ENCODE results near the gene SMTNL1. TPM values are rescaled to one million over a fixed set of nuclear protein-coding genes. Genes with fewer than 3 reads are reported as not detected.

SMTNL1 gene
- total RNA-seq, 1 experiment from 2014 or later = 0.26 TPM

DNA sequence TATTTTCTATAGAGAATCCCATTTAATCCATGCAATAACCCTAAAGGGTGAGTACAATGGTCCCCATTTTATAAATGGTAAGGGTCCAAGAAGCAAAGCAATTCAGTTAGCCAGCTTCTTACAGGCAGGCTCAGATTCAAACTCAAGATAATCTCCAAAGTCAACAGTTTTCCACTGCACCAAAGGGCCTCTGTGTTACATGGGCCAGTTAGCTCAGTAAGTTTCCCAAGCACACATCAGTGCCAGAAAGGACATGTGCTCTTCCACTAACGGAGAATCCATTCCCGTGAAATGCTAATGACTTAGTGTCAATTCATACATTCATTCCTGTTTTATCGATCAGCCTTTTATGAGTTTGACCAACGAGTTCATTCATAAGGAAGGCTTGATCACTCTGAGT, 32.9 kb upstream of the SMTNL1 start:
- Mint-ChIP-seq H3K27ac (no peak overlapping the region), H3K9me3 (no peaks in the 10 kb centered on the region), H3K36me3 (peaks cover 5% of the 10 kb centered on the region), H3K4me1 (peaks cover 40% of the 10 kb centered on the region), H3K4me3 (no peak overlapping the region), H3K27me3 (ENCODE audit: low read depth) (no peaks in the 10 kb centered on the region)
- ATAC-seq (no peak), DNase-seq (ENCODE audit: low spot score) (no peak)
- ChIA-PET POLR2A (no interaction called here), CTCF (interaction anchor here (1.0 to 2.8 kb wide), 4 partner anchors 11 to 61 kb away, joined by 3 to 12 read pairs (median 4); no protein-coding TSS in a partner anchor)
- TF ChIP-seq GTF2I (CRISPR knock-in tag; conservative IDR thresholded peaks at IDR 0.05) = no peak
- no peak for TF ChIP-seq ARID4B (CRISPR knock-in tag; IDR thresholded peaks at IDR 0.05; ENCODE audit: borderline replicate concordance)
- no peak for TF ChIP-seq TCF7 (CRISPR knock-in tag; IDR thresholded peaks at IDR 0.05; ENCODE audit: low read depth)
- TF ChIP-seq ZNF423 (CRISPR knock-in tag; IDR thresholded peaks at IDR 0.05) = no peak
- no peak for TF ChIP-seq ZNF138 (CRISPR knock-in tag; conservative IDR thresholded peaks at IDR 0.05)
- TF ChIP-seq IRF2 (CRISPR knock-in tag; IDR thresholded peaks at IDR 0.05; ENCODE audit: borderline replicate concordance, low read depth) = no peak
- no peak for TF ChIP-seq EMX1 (CRISPR knock-in tag; IDR thresholded peaks at IDR 0.05)
- no peak for TF ChIP-seq E2F5 (CRISPR knock-in tag; IDR thresholded peaks at IDR 0.05)
- TF ChIP-seq, protein P1, sequence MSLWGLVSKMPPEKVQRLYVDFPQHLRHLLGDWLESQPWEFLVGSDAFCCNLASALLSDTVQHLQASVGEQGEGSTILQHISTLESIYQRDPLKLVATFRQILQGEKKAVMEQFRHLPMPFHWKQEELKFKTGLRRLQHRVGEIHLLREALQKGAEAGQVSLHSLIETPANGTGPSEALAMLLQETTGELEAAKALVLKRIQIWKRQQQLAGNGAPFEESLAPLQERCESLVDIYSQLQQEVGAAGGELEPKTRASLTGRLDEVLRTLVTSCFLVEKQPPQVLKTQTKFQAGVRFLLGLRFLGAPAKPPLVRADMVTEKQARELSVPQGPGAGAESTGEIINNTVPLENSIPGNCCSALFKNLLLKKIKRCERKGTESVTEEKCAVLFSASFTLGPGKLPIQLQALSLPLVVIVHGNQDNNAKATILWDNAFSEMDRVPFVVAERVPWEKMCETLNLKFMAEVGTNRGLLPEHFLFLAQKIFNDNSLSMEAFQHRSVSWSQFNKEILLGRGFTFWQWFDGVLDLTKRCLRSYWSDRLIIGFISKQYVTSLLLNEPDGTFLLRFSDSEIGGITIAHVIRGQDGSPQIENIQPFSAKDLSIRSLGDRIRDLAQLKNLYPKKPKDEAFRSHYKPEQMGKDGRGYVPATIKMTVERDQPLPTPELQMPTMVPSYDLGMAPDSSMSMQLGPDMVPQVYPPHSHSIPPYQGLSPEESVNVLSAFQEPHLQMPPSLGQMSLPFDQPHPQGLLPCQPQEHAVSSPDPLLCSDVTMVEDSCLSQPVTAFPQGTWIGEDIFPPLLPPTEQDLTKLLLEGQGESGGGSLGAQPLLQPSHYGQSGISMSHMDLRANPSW (CRISPR knock-in tag; conservative IDR thresholded peaks at IDR 0.05; ENCODE audit: low read depth) = no peak

DNA sequence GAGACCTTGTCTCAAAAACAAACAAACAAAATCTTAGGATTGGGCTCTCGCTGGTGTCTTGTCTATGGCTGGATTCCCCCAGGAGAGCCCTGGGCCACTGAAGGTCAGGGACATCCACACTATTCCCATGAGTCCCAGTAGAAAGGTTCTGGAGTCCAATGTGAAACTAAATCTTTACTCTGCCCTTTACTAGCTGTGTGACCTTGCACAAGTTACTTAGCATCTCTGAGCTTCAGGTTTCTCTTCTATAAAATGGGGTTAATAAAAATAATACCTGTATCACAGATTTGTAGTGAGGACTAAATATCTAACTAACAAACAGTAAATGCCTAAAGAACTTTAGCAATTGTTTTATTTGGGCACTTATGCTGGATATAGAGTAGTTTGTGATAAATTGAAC, 30.9 kb upstream of the SMTNL1 start:
- Mint-ChIP-seq H3K27ac (no peak overlapping the region), H3K4me3 (no peak overlapping the region), H3K36me3 (peaks cover 5% of the 10 kb centered on the region), H3K27me3 (ENCODE audit: low read depth) (no peaks in the 10 kb centered on the region), H3K9me3 (no peaks in the 10 kb centered on the region), H3K4me1 (peaks cover 26% of the 10 kb centered on the region)
- ATAC-seq = no peak
- ChIA-PET CTCF (interaction anchor here (1.2 to 2.8 kb wide), 2 partner anchors 13 kb away, joined by 3 to 12 read pairs; no protein-coding TSS in a partner anchor), POLR2A (no interaction called here)
- DNase-seq (ENCODE audit: low spot score) = no peak
- TF ChIP-seq GTF2I (CRISPR knock-in tag; conservative IDR thresholded peaks at IDR 0.05) (no peak), NR3C1 (CRISPR knock-in tag; conservative IDR thresholded peaks at IDR 0.05; ENCODE audit: low read depth) (no peak), NFATC4 (CRISPR knock-in tag; IDR thresholded peaks at IDR 0.05) (no peak), ZNF232 (CRISPR knock-in tag; IDR thresholded peaks at IDR 0.05) (no peak), ZNF138 (CRISPR knock-in tag; conservative IDR thresholded peaks at IDR 0.05) (no peak), ARID4B (CRISPR knock-in tag; IDR thresholded peaks at IDR 0.05; ENCODE audit: borderline replicate concordance) (no peak), ZNF263 (CRISPR knock-in tag; IDR thresholded peaks at IDR 0.05; ENCODE audit: low read depth) (no peak)
- TF ChIP-seq, protein P1 (CRISPR knock-in tag; conservative IDR thresholded peaks at IDR 0.05; ENCODE audit: low read depth) = no peak
- TF ChIP-seq, protein P2, sequence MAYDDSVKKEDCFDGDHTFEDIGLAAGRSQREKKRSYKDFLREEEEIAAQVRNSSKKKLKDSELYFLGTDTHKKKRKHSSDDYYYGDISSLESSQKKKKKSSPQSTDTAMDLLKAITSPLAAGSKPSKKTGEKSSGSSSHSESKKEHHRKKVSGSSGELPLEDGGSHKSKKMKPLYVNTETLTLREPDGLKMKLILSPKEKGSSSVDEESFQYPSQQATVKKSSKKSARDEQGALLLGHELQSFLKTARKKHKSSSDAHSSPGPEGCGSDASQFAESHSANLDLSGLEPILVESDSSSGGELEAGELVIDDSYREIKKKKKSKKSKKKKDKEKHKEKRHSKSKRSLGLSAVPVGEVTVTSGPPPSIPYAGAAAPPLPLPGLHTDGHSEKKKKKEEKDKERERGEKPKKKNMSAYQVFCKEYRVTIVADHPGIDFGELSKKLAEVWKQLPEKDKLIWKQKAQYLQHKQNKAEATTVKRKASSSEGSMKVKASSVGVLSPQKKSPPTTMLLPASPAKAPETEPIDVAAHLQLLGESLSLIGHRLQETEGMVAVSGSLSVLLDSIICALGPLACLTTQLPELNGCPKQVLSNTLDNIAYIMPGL (CRISPR knock-in tag; IDR thresholded peaks at IDR 0.05) = no peak

All from WTC11 (cell line).